NCI-H1417 (cell line): ENCODE data around the gene THSD7B.

ENCODE experiments used
- DNase-seq, 3 experiments: peaks; one replicate each; lab custom pipeline; 2025; lab: John Stamatoyannopoulos, UW

THSD7B gene

GRCh38 chr2:137367361-137367760 lies 602.0 kb downstream of the THSD7B start:
- DNase-seq: no peak

- no peak for DNase-seq
These were observed 603.8 kb downstream of the THSD7B start for GRCh38 chr2:137369106-137369505.

- no peak for DNase-seq
These were observed 613.8 kb downstream of the THSD7B start for GRCh38 chr2:137379186-137379585.

GRCh38 chr2:137380610-137381009 lies 615.3 kb downstream of the THSD7B start:
- peak in 1 of 3 experiments; percentile 29 for DNase-seq

GRCh38 chr2:137381731-137382130 lies 616.4 kb downstream of the THSD7B start:
- DNase-seq: no peak

GRCh38 chr2:137383391-137383790 lies 618.0 kb downstream of the THSD7B start:
- peak in 1 of 3 experiments; percentile 0 for DNase-seq

- peak in 1 of 3 experiments; percentile 10 for DNase-seq
These were observed 621.7 kb downstream of the THSD7B start for GRCh38 chr2:137387044-137387443.

- no peak for DNase-seq
These were observed 640.2 kb downstream of the THSD7B start for GRCh38 chr2:137405496-137405895.

- no peak for DNase-seq
These were observed 646.2 kb downstream of the THSD7B start for GRCh38 chr2:137411585-137411984.

GRCh38 chr2:137420744-137421143 lies 655.4 kb downstream of the THSD7B start:
- DNase-seq: no peak

- DNase-seq: no peak
These were observed 669.8 kb downstream of the THSD7B start for GRCh38 chr2:137435162-137435561.

- no peak for DNase-seq
These were observed 672.0 kb downstream of the THSD7B start for GRCh38 chr2:137437386-137437785.

GRCh38 chr2:137444970-137445369 lies 679.6 kb downstream of the THSD7B start:
- no peak for DNase-seq

GRCh38 chr2:137449454-137449853 lies 684.1 kb downstream of the THSD7B start:
- no peak for DNase-seq

GRCh38 chr2:137454886-137455285 lies 689.5 kb downstream of the THSD7B start:
- no peak for DNase-seq

- DNase-seq: peak; percentile 12 to 63 (median 57)
These were observed 702.0 kb downstream of the THSD7B start for GRCh38 chr2:137467246-137467862.

- DNase-seq: no peak
These were observed 727.9 kb downstream of the THSD7B start for GRCh38 chr2:137493261-137493660.

GRCh38 chr2:137500599-137500998 lies 735.3 kb downstream of the THSD7B start:
- DNase-seq: peak in 1 of 3 experiments; percentile 11

- DNase-seq: peak in 2 of 3 experiments; percentile 33 to 37
These were observed 741.9 kb downstream of the THSD7B start for GRCh38 chr2:137507237-137507636.

- DNase-seq: no peak
These were observed 743.5 kb downstream of the THSD7B start for GRCh38 chr2:137508739-137509384.

GRCh38 chr2:137511526-137511925 lies 746.2 kb downstream of the THSD7B start:
- no peak for DNase-seq

GRCh38 chr2:137521653-137522619 lies 756.6 kb downstream of the THSD7B start:
- peak in 1 of 3 experiments; percentile 32 for DNase-seq
